SK-N-SH (cell line): Measurements from ENCODE around the gene SLC24A4. TPM values are rescaled to one million over a fixed set of nuclear protein-coding genes. Genes with fewer than 3 reads are reported as not detected.

ENCODE experiments used
- CTCF ChIA-PET: fragments of 300-600, 350-600 bp; formaldehyde crosslinking; extraction: SDS; loops from one replicate; lab custom pipeline; 2021; lab: Yijun Ruan, JAX
- POLR2A ChIA-PET: fragments of 350-600 bp; sonication (Branson Sonifier 250); formaldehyde crosslinking; extraction: SDS; loops from one replicate; lab custom pipeline; 2020; ENCODE audit warnings: antibody characterized with exemption, inconsistent platforms; lab: Yijun Ruan, JAX
- DNase-seq: peaks from one replicate; pipeline ENCODE4 v3.0.0; 2012
- H2AFZ ChIP-seq: fragments of 200-600 bp; sonication (generic); 2 replicates; pipeline ENCODE4 v1.8.1; 2016; ENCODE audit warnings: antibody characterized with exemption, mild to moderate bottlenecking, low read depth
- H3F3A ChIP-seq: fragments of 200-600 bp; sonication (generic); replicated peaks from 2 replicates; pipeline ENCODE3; 2016; ENCODE audit warnings: antibody characterized with exemption, mild to moderate bottlenecking; ENCODE audit not compliant: insufficient read depth
- H3K27ac ChIP-seq, 2 experiments: fragments of 200-500 bp in 1 of 2; fragments of 200-600 bp in 1 of 2; sonication (Bioruptor generic) in 1 of 2; sonication (generic), shearing (Covaris generic) in 1 of 2; 2 replicates each; pipeline versions ENCODE4 v1.5.1 to v1.6.1; 2014 to 2016; ENCODE audit warnings: low read depth in 2 of 2, inconsistent platforms in 1 of 2, low read length in 1 of 2, mild to moderate bottlenecking in 1 of 2, mixed read lengths in 1 of 2
- H3K27me3 ChIP-seq: fragments of 200-600 bp; sonication (generic), shearing (Covaris generic); 2 replicates; pipeline ENCODE4 v1.6.1; 2016; ENCODE audit warnings: mixed run types; ENCODE audit not compliant: insufficient read depth
- H3K36me3 ChIP-seq, 2 experiments: fragments of 200-500 bp in 1 of 2; fragments of 200-600 bp in 1 of 2; sonication (Bioruptor generic) in 1 of 2; sonication (generic) in 1 of 2; replicated peaks in 1 of 2; 2 replicates each; pipeline versions ENCODE3 to v1.5.1; 2014 to 2016; ENCODE audit warnings: low read length in 1 of 2, mild to moderate bottlenecking in 1 of 2; ENCODE audit not compliant: insufficient read depth in 2 of 2, control insufficient read depth in 1 of 2
- H3K4me1 ChIP-seq, 2 experiments: fragments of 200-500 bp in 1 of 2; fragments of 200-600 bp in 1 of 2; sonication (Bioruptor generic) in 1 of 2; sonication (generic), shearing (Covaris generic) in 1 of 2; 2 replicates each; pipeline versions ENCODE4 v1.5.1 to v1.6.1; 2014 to 2016; ENCODE audit warnings: low read depth in 1 of 2, low read length in 1 of 2, mixed run types in 1 of 2; ENCODE audit not compliant: insufficient read depth in 2 of 2, control insufficient read depth in 1 of 2
- H3K4me2 ChIP-seq: fragments of 200-600 bp; sonication (generic), shearing (Covaris generic); 2 replicates; pipeline ENCODE4 v1.6.1; 2017; ENCODE audit warnings: mixed run types
- H3K4me3 ChIP-seq, 2 experiments: fragments of 200-500 bp in 1 of 2; fragments of 200-600 bp in 1 of 2; sonication (Bioruptor generic) in 1 of 2; sonication (generic), shearing (Covaris generic) in 1 of 2; 2 replicates each; pipeline versions ENCODE4 v1.5.1 to v1.8.1; 2014 to 2016; ENCODE audit warnings: low read depth in 2 of 2, inconsistent platforms in 1 of 2, low read length in 1 of 2, mild to moderate bottlenecking in 1 of 2, mixed read lengths in 1 of 2, moderate library complexity in 1 of 2
- H3K79me2 ChIP-seq: fragments of 200-600 bp; sonication (generic); 2 replicates; pipeline ENCODE4 v1.8.1; 2017; ENCODE audit warnings: mild to moderate bottlenecking; ENCODE audit not compliant: insufficient read depth
- H3K9ac ChIP-seq: fragments of 200-600 bp; sonication (generic); 2 replicates; pipeline ENCODE4 v1.6.1; 2017; ENCODE audit warnings: mixed run types
- H3K9me2 ChIP-seq: fragments of 200-600 bp; sonication (generic); 2 replicates; pipeline ENCODE4 v1.6.1; 2017; ENCODE audit warnings: mixed run types
- H3K9me3 ChIP-seq: fragments of 200-600 bp; sonication (generic); 2 replicates; pipeline ENCODE4 v1.6.1; 2017; ENCODE audit warnings: mixed run types, mild to moderate bottlenecking, moderate library complexity
- H4K20me1 ChIP-seq: fragments of 200-600 bp; sonication (generic); 2 replicates; pipeline ENCODE4 v1.6.1; 2017; ENCODE audit warnings: mild to moderate bottlenecking, mixed run types; ENCODE audit not compliant: insufficient read depth
- CTCF ChIP-seq: fragments of 200-600 bp; sonication (generic); IDR thresholded peaks from 2 replicates; pipeline ENCODE4 v1.6.1; 2017; ENCODE audit warnings: antibody characterized with exemption, mild to moderate bottlenecking, moderate library complexity
- ELF1 ChIP-seq: IDR thresholded peaks from 2 replicates; pipeline ENCODE4 v1.4.0; 2012
- EZH2phosphoT487 ChIP-seq: fragments of 200-600 bp; sonication (generic); IDR thresholded peaks from 2 replicates; pipeline ENCODE4 v1.6.1; 2017; ENCODE audit warnings: low read depth, mixed run types, mild to moderate bottlenecking, antibody characterized with exemption, moderate library complexity, borderline replicate concordance
- FOSL2 ChIP-seq: IDR thresholded peaks from 2 replicates; pipeline ENCODE4 v1.4.0; 2012; ENCODE audit warnings: low read depth, mild to moderate bottlenecking, moderate library complexity, borderline replicate concordance
- FOXJ3 ChIP-seq: sonication (generic); formaldehyde crosslinking; IDR thresholded peaks from 2 replicates; pipeline ENCODE4 v1.5.1; 2020; ENCODE audit warnings: mild to moderate bottlenecking, missing genetic modification reagents
- FOXM1 ChIP-seq: IDR thresholded peaks from 2 replicates; pipeline ENCODE4 v1.4.0; 2012; ENCODE audit warnings: low read depth, mild to moderate bottlenecking
- IRF3 ChIP-seq: fragments of 150-350 bp; IDR thresholded peaks from 2 replicates; pipeline ENCODE4 v1.6.1; 2016; ENCODE audit warnings: mild to moderate bottlenecking, low read depth, low read length
- JUND ChIP-seq: IDR thresholded peaks from 2 replicates; pipeline ENCODE4 v1.4.0; 2012
- MAX ChIP-seq: IDR thresholded peaks from 2 replicates; pipeline ENCODE4 v1.4.0; 2012; ENCODE audit warnings: low read depth
- NFIC ChIP-seq: IDR thresholded peaks from 2 replicates; pipeline ENCODE4 v1.4.0; 2012; ENCODE audit warnings: borderline replicate concordance
- NRF1 ChIP-seq: IDR thresholded peaks from 2 replicates; pipeline ENCODE4 v1.6.1; 2012; ENCODE audit warnings: low read depth, mild to moderate bottlenecking, low read length
- POLR2AphosphoS5 ChIP-seq: IDR thresholded peaks from 2 replicates; pipeline ENCODE4 v1.6.1; 2012; ENCODE audit warnings: low read depth, low read length
- RAD21 ChIP-seq: IDR thresholded peaks from 2 replicates; pipeline ENCODE4 v1.6.1; 2012; ENCODE audit warnings: mild to moderate bottlenecking, low read length
- RCOR1 ChIP-seq: fragments of 150-350 bp; IDR thresholded peaks from 2 replicates; pipeline ENCODE4 v1.6.1; 2017; ENCODE audit warnings: antibody characterized with exemption, low read length
- RFX5 ChIP-seq: IDR thresholded peaks from 2 replicates; pipeline ENCODE4 v1.6.1; 2012; ENCODE audit warnings: mild to moderate bottlenecking, improper control_type of control experiment, low read length
- SIN3A ChIP-seq: IDR thresholded peaks from 2 replicates; pipeline ENCODE4 v1.6.1; 2012; ENCODE audit warnings: low read depth, mild to moderate bottlenecking, low read length, moderate library complexity, borderline replicate concordance
- SMC3 ChIP-seq: IDR thresholded peaks from 2 replicates; pipeline ENCODE4 v1.6.1; 2012; ENCODE audit warnings: low read depth, low read length, improper control_type of control experiment
- TAF1 ChIP-seq: IDR thresholded peaks from 2 replicates; pipeline ENCODE4 v1.6.1; 2012; ENCODE audit warnings: low read depth, mild to moderate bottlenecking, low read length, moderate library complexity, borderline replicate concordance
- TCF12 ChIP-seq: IDR thresholded peaks from 2 replicates; pipeline ENCODE4 v1.4.0; 2012
- TEAD4 ChIP-seq: IDR thresholded peaks from 2 replicates; pipeline ENCODE4 v1.4.0; 2012; ENCODE audit warnings: mild to moderate bottlenecking, borderline replicate concordance; ENCODE audit not compliant: insufficient read depth
- USF2 ChIP-seq: fragments of 150-350 bp; IDR thresholded peaks from 2 replicates; pipeline ENCODE4 v1.6.1; 2017; ENCODE audit warnings: antibody characterized with exemption, low read length, low read depth, borderline replicate concordance
- WGBS: methylation state at CpG from one replicate; pipeline ENCODE4 v1.1.6; 2017; ENCODE audit warnings: low lambda C conversion rate; 5-methylcytosine and 5-hydroxymethylcytosine counted together
- polyA plus RNA-seq, 3 experiments: library from polyadenylated mRNA; depleted of rRNA; stranded (reverse); fragments of >200 nt; gene quantifications; 2 replicates each; pipeline ENCODE4 v1.2.3, GENCODE V29; 2012

Gene SLC24A4
- polyA plus RNA-seq, 1 of the 3 experiments (the other 2 are of a cell fraction): 0.07 TPM

- ChIA-PET CTCF (interaction anchor here (1.2 kb wide), 2 partner anchors 10 to 26 kb away, joined by 3 read pairs; no protein-coding TSS in a partner anchor), POLR2A (no interaction called here)
- no peak overlapping the region for H3K4me2 ChIP-seq
- H3K9ac ChIP-seq: no peak overlapping the region
- H4K20me1 ChIP-seq: no peaks in the 10 kb centered on the region
- H3K79me2 ChIP-seq: no peaks in the 10 kb centered on the region
- 0 out of 2 replicates have a peak overlapping the region, but pooled peaks have one; percentile 6 for H2AFZ ChIP-seq
- no peaks in the 10 kb centered on the region for H3F3A ChIP-seq
- no peaks in the 10 kb centered on the region for H3K9me2 ChIP-seq
- no peaks in the 10 kb centered on the region for H3K9me3 ChIP-seq
- peaks cover 0 to 1% of the 10 kb centered on the region in 2 experiments; a peak in 1 of 4 replicates for H3K4me1 ChIP-seq
- WGBS: 40% methylated on average over 17 of the region's 23 CpGs
- peak; percentile 55 for DNase-seq
- peak overlapping the region in 1 of 2 experiments; percentile 43; a peak in 1 of 4 replicates for H3K4me3 ChIP-seq
- no peak for TF ChIP-seq IRF3
- no peak for TF ChIP-seq TAF1
- no peak for TF ChIP-seq EZH2phosphoT487
- no peak for TF ChIP-seq TEAD4
- peak; percentile 76 for TF ChIP-seq CTCF
- TF ChIP-seq RFX5: no peak
- TF ChIP-seq SMC3: peak; percentile 64
- no peak for TF ChIP-seq JUND
- TF ChIP-seq SIN3A: no peak
- peak; percentile 68 for TF ChIP-seq RAD21
- H3K36me3 ChIP-seq: no peaks in the 10 kb centered on the region
- no peaks in the 10 kb centered on the region for H3K27me3 ChIP-seq
- H3K27ac ChIP-seq: no peak overlapping the region
Measured at GRCh38 chr14:92456215-92457015, 133.4 kb downstream of the SLC24A4 start.

GRCh38 chr14:92457016-92457565 is 134.1 kb downstream of the SLC24A4 start:
- Histone ChIP-seq H3K79me2 (no peaks in the 10 kb centered on the region), H3K36me3 (no peaks in the 10 kb centered on the region), H3F3A (no peaks in the 10 kb centered on the region), H3K27me3 (no peaks in the 10 kb centered on the region), H3K9me2 (no peaks in the 10 kb centered on the region), H3K4me2 (no peak overlapping the region), H3K9me3 (no peaks in the 10 kb centered on the region), H4K20me1 (no peaks in the 10 kb centered on the region), H3K27ac (no peak overlapping the region), H3K9ac (no peak overlapping the region), H2AFZ (0 out of 2 replicates have a peak overlapping the region, but pooled peaks have one; percentile 6), H3K4me1 (peaks cover 0 to 4% of the 10 kb centered on the region in 2 experiments; a peak in 1 of 4 replicates), H3K4me3 (no peak overlapping the region; a peak in 1 of 4 replicates)
- CTCF ChIA-PET: interaction anchor here (0.7 to 1.2 kb wide), 2 partner anchors 9 to 21 kb away, joined by 3 read pairs; no protein-coding TSS in a partner anchor
- no peak for DNase-seq
- 38% methylated on average over 5 of the region's 5 CpGs for WGBS
- POLR2A ChIA-PET: no interaction called here
- TF ChIP-seq POLR2AphosphoS5: no peak
- no peak for TF ChIP-seq NFIC
- no peak for TF ChIP-seq ELF1
- TF ChIP-seq TCF12: no peak
- TF ChIP-seq MAX: no peak
- TF ChIP-seq FOXJ3 (CRISPR knock-in tag): no peak
- TF ChIP-seq NRF1: no peak
- no peak for TF ChIP-seq FOXM1
- no peak for TF ChIP-seq FOSL2
- TF ChIP-seq USF2: no peak
- TF ChIP-seq CTCF: no peak
- TF ChIP-seq RCOR1: no peak
